ENCODE measurements around the gene CREB1.

DNA sequence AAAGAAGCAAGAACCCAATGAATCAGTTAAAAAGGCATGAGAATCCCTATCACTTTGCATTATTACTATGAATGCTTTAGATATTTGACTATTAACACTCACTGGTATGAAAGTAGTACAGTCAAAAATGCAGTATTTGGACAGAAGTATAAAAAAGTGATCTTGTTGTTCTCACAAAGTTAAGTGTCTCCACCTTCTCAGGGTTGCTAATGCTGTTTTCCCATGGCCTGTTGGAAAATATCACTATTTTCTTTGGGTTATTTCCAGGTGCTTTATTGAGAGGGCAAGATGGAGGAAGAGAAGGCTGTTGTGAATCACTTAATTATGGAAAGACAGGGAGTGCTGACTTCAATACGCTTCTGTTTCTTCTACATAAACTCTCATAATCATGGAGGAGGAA, 13.6 kb upstream of the CREB1 start:
- TF ChIP-seq, protein P1, sequence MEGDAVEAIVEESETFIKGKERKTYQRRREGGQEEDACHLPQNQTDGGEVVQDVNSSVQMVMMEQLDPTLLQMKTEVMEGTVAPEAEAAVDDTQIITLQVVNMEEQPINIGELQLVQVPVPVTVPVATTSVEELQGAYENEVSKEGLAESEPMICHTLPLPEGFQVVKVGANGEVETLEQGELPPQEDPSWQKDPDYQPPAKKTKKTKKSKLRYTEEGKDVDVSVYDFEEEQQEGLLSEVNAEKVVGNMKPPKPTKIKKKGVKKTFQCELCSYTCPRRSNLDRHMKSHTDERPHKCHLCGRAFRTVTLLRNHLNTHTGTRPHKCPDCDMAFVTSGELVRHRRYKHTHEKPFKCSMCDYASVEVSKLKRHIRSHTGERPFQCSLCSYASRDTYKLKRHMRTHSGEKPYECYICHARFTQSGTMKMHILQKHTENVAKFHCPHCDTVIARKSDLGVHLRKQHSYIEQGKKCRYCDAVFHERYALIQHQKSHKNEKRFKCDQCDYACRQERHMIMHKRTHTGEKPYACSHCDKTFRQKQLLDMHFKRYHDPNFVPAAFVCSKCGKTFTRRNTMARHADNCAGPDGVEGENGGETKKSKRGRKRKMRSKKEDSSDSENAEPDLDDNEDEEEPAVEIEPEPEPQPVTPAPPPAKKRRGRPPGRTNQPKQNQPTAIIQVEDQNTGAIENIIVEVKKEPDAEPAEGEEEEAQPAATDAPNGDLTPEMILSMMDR (IDR thresholded peaks at IDR 0.05; ENCODE audit: insufficient read depth, low read length) = no peak
- TF ChIP-seq, protein P2, sequence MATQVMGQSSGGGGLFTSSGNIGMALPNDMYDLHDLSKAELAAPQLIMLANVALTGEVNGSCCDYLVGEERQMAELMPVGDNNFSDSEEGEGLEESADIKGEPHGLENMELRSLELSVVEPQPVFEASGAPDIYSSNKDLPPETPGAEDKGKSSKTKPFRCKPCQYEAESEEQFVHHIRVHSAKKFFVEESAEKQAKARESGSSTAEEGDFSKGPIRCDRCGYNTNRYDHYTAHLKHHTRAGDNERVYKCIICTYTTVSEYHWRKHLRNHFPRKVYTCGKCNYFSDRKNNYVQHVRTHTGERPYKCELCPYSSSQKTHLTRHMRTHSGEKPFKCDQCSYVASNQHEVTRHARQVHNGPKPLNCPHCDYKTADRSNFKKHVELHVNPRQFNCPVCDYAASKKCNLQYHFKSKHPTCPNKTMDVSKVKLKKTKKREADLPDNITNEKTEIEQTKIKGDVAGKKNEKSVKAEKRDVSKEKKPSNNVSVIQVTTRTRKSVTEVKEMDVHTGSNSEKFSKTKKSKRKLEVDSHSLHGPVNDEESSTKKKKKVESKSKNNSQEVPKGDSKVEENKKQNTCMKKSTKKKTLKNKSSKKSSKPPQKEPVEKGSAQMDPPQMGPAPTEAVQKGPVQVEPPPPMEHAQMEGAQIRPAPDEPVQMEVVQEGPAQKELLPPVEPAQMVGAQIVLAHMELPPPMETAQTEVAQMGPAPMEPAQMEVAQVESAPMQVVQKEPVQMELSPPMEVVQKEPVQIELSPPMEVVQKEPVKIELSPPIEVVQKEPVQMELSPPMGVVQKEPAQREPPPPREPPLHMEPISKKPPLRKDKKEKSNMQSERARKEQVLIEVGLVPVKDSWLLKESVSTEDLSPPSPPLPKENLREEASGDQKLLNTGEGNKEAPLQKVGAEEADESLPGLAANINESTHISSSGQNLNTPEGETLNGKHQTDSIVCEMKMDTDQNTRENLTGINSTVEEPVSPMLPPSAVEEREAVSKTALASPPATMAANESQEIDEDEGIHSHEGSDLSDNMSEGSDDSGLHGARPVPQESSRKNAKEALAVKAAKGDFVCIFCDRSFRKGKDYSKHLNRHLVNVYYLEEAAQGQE (IDR thresholded peaks at IDR 0.05; ENCODE audit: insufficient replicate concordance, low read depth) = no peak
- no peak for TF ChIP-seq POLR2AphosphoS5 (IDR thresholded peaks at IDR 0.05; ENCODE audit: low read depth)
- no peak for TF ChIP-seq GABPA (IDR thresholded peaks at IDR 0.05; ENCODE audit: low read depth)
